HEK293 (cell line): Measurements from ENCODE around the gene EIF4E.

ENCODE experiments used
- CTCF ChIA-PET: fragments of 350-600 bp; formaldehyde crosslinking; extraction: SDS; loops from one replicate; lab custom pipeline; 2021; ENCODE audit warnings: antibody characterized with exemption; lab: Yijun Ruan, JAX
- POLR2A ChIA-PET: fragments of 300-600 bp; formaldehyde crosslinking; extraction: SDS; loops from one replicate; lab custom pipeline; 2020; ENCODE audit warnings: antibody characterized with exemption, inconsistent platforms; lab: Yijun Ruan, JAX
- H3K27ac ChIP-seq: fragments of 200-500 bp; sonication (Bioruptor generic); 2 replicates; pipeline ENCODE4 v1.5.1; 2014; ENCODE audit warnings: low read depth, low read length, control low read depth, inconsistent platforms; ENCODE audit errors: extremely low read depth
- H3K36me3 ChIP-seq, 2 experiments: fragments of 200-500 bp in 1 of 2; sonication (Bioruptor generic) in 1 of 2; 1 replicate in 1 of 2; 2 replicates in 1 of 2; pipeline ENCODE4 v1.5.1; 2014 to 2017; ENCODE audit warnings: inconsistent platforms in 2 of 2, low read length in 2 of 2; ENCODE audit not compliant: control insufficient read depth in 2 of 2, insufficient read depth in 1 of 2
- H3K4me1 ChIP-seq: fragments of 200-500 bp; sonication (Bioruptor generic); 2 replicates; pipeline ENCODE4 v1.5.1; 2014; ENCODE audit warnings: mild to moderate bottlenecking, low read length, inconsistent platforms; ENCODE audit not compliant: control insufficient read depth, insufficient read depth
- H3K4me3 ChIP-seq: 2 replicates; pipeline ENCODE4 v1.5.1; 2011; ENCODE audit warnings: low read depth, mild to moderate bottlenecking, control low read depth, low read length, moderate library complexity
- H3K9me3 ChIP-seq: fragments of 200-500 bp; sonication (Bioruptor generic); 2 replicates; pipeline ENCODE4 v1.5.1; 2014; ENCODE audit warnings: low read depth, low read length, inconsistent platforms; ENCODE audit not compliant: control insufficient read depth, insufficient read depth
- KLF9 ChIP-seq: fragments of 450-650 bp; formaldehyde crosslinking; IDR thresholded peaks from 2 replicates; pipeline ENCODE4 v1.5.1; 2016; ENCODE audit warnings: missing biosample characterization, missing genetic modification characterization, low read depth
- ZNF350 ChIP-seq: fragments of 450-650 bp; formaldehyde crosslinking; IDR thresholded peaks from 2 replicates; pipeline ENCODE4 v1.5.0; 2017; ENCODE audit warnings: missing biosample characterization, mild to moderate bottlenecking, missing genetic modification characterization
- ZNF488 ChIP-seq: fragments of 450-650 bp; formaldehyde crosslinking; IDR thresholded peaks from 2 replicates; pipeline ENCODE4 v1.5.1; 2016; ENCODE audit warnings: missing biosample characterization, missing genetic modification characterization
- ZNF626 ChIP-seq: fragments of 450-650 bp; sonication (Bioruptor Pico); formaldehyde crosslinking; IDR thresholded peaks from 2 replicates; pipeline ENCODE4 v1.5.1; 2018; ENCODE audit warnings: missing biosample characterization, missing genetic modification characterization, inconsistent platforms
- ZNF658 ChIP-seq: fragments of 450-650 bp; formaldehyde crosslinking; IDR thresholded peaks from 2 replicates; pipeline ENCODE4; 2016; ENCODE audit warnings: missing biosample characterization, missing genetic modification characterization
- ZNF664 ChIP-seq: fragments of 450-650 bp; formaldehyde crosslinking; IDR thresholded peaks from 2 replicates; pipeline ENCODE4 v1.5.1; 2016; ENCODE audit warnings: missing biosample characterization, missing genetic modification characterization
- ZNF704 ChIP-seq: fragments of 450-650 bp; formaldehyde crosslinking; IDR thresholded peaks from 2 replicates; pipeline ENCODE4 v1.5.1; 2016; ENCODE audit warnings: missing biosample characterization, missing genetic modification characterization
- ZSCAN16 ChIP-seq: fragments of 450-650 bp; formaldehyde crosslinking; IDR thresholded peaks from 2 replicates; pipeline ENCODE4 v1.5.1; 2016; ENCODE audit warnings: missing biosample characterization, missing genetic modification characterization
- TF ChIP-seq, protein P1 (sequence below): fragments of 450-650 bp; formaldehyde crosslinking; IDR thresholded peaks from 2 replicates; pipeline ENCODE4 v1.5.1; 2016; ENCODE audit warnings: missing biosample characterization, missing genetic modification characterization
- TF ChIP-seq, protein P2 (sequence below): fragments of 450-650 bp; formaldehyde crosslinking; IDR thresholded peaks from 2 replicates; pipeline ENCODE4 v1.5.1; 2016; ENCODE audit warnings: missing biosample characterization, missing genetic modification characterization, low read depth
- TF ChIP-seq, protein P3 (sequence below): fragments of 450-650 bp; formaldehyde crosslinking; conservative IDR thresholded peaks from 2 replicates; pipeline ENCODE4 v1.5.1; 2016; ENCODE audit warnings: low read depth, missing biosample characterization, missing genetic modification characterization
- TF ChIP-seq, protein P4 (sequence below): fragments of 450-650 bp; formaldehyde crosslinking; IDR thresholded peaks from 2 replicates; pipeline ENCODE4 v1.5.1; 2016; ENCODE audit warnings: missing biosample characterization, missing genetic modification characterization
- TF ChIP-seq, protein P5 (sequence below): fragments of 450-650 bp; formaldehyde crosslinking; IDR thresholded peaks from 2 replicates; pipeline ENCODE4 v1.5.1; 2016; ENCODE audit warnings: missing biosample characterization, missing genetic modification characterization

EIF4E gene

DNA sequence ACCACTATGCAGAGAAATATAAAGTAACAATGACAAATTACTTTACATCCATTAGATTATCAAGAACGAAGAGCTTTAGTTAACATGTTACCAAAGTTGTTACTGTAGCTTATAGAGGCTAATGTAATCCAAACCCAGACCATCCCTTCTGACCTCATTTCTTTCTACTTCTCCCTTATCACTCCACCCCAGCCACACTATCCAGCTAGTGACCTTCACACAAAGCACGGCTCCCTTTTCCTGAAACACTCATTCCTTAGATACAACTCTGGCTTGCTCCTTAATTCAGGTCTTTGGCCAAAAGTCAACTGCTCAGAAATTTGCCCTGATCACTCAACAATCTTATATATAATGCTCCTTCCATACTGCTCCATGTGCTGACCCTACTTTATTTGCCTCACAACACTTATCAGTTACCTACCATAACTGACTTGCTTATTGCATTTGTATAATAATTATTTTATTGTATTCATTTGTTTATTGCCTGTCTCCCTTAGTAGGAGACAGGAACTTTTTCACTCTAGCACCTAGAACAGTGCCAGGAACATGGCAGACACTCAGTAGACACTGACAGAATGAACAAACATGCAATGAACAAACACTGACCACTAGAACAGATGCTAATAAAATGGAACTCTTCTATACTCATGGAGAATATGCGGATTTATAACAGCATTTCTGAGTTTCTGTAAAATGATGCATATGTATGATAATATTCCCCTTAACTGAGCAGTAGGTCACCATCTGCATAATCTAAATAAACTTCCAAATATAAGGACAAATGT, 67.6 kb downstream of the EIF4E start (continued):
- TF ChIP-seq ZNF350 (no peak), KLF9 (no peak), ZNF704 (tag by site-specific recombination) (no peak), ZNF664 (tag by site-specific recombination) (no peak), ZNF488 (no peak), ZNF658 (tag by site-specific recombination) (no peak), ZNF626 (tag by site-specific recombination) (no peak), ZSCAN16 (tag by site-specific recombination) (no peak)
- TF ChIP-seq, protein P1, sequence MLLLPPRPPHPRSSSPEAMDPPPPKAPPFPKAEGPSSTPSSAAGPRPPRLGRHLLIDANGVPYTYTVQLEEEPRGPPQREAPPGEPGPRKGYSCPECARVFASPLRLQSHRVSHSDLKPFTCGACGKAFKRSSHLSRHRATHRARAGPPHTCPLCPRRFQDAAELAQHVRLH (tag by site-specific recombination): no peak
- TF ChIP-seq, protein P2, sequence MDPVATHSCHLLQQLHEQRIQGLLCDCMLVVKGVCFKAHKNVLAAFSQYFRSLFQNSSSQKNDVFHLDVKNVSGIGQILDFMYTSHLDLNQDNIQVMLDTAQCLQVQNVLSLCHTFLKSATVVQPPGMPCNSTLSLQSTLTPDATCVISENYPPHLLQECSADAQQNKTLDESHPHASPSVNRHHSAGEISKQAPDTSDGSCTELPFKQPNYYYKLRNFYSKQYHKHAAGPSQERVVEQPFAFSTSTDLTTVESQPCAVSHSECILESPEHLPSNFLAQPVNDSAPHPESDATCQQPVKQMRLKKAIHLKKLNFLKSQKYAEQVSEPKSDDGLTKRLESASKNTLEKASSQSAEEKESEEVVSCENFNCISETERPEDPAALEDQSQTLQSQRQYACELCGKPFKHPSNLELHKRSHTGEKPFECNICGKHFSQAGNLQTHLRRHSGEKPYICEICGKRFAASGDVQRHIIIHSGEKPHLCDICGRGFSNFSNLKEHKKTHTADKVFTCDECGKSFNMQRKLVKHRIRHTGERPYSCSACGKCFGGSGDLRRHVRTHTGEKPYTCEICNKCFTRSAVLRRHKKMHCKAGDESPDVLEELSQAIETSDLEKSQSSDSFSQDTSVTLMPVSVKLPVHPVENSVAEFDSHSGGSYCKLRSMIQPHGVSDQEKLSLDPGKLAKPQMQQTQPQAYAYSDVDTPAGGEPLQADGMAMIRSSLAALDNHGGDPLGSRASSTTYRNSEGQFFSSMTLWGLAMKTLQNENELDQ (tag by site-specific recombination): no peak
- TF ChIP-seq, protein P3, sequence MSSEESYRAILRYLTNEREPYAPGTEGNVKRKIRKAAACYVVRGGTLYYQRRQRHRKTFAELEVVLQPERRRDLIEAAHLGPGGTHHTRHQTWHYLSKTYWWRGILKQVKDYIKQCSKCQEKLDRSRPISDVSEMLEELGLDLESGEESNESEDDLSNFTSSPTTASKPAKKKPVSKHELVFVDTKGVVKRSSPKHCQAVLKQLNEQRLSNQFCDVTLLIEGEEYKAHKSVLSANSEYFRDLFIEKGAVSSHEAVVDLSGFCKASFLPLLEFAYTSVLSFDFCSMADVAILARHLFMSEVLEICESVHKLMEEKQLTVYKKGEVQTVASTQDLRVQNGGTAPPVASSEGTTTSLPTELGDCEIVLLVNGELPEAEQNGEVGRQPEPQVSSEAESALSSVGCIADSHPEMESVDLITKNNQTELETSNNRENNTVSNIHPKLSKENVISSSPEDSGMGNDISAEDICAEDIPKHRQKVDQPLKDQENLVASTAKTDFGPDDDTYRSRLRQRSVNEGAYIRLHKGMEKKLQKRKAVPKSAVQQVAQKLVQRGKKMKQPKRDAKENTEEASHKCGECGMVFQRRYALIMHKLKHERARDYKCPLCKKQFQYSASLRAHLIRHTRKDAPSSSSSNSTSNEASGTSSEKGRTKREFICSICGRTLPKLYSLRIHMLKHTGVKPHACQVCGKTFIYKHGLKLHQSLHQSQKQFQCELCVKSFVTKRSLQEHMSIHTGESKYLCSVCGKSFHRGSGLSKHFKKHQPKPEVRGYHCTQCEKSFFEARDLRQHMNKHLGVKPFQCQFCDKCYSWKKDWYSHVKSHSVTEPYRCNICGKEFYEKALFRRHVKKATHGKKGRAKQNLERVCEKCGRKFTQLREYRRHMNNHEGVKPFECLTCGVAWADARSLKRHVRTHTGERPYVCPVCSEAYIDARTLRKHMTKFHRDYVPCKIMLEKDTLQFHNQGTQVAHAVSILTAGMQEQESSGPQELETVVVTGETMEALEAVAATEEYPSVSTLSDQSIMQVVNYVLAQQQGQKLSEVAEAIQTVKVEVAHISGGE (tag by site-specific recombination): no peak
- TF ChIP-seq, protein P4, sequence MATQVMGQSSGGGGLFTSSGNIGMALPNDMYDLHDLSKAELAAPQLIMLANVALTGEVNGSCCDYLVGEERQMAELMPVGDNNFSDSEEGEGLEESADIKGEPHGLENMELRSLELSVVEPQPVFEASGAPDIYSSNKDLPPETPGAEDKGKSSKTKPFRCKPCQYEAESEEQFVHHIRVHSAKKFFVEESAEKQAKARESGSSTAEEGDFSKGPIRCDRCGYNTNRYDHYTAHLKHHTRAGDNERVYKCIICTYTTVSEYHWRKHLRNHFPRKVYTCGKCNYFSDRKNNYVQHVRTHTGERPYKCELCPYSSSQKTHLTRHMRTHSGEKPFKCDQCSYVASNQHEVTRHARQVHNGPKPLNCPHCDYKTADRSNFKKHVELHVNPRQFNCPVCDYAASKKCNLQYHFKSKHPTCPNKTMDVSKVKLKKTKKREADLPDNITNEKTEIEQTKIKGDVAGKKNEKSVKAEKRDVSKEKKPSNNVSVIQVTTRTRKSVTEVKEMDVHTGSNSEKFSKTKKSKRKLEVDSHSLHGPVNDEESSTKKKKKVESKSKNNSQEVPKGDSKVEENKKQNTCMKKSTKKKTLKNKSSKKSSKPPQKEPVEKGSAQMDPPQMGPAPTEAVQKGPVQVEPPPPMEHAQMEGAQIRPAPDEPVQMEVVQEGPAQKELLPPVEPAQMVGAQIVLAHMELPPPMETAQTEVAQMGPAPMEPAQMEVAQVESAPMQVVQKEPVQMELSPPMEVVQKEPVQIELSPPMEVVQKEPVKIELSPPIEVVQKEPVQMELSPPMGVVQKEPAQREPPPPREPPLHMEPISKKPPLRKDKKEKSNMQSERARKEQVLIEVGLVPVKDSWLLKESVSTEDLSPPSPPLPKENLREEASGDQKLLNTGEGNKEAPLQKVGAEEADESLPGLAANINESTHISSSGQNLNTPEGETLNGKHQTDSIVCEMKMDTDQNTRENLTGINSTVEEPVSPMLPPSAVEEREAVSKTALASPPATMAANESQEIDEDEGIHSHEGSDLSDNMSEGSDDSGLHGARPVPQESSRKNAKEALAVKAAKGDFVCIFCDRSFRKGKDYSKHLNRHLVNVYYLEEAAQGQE (tag by site-specific recombination): no peak
- TF ChIP-seq, all 188 proteins: peak for 0

DNA sequence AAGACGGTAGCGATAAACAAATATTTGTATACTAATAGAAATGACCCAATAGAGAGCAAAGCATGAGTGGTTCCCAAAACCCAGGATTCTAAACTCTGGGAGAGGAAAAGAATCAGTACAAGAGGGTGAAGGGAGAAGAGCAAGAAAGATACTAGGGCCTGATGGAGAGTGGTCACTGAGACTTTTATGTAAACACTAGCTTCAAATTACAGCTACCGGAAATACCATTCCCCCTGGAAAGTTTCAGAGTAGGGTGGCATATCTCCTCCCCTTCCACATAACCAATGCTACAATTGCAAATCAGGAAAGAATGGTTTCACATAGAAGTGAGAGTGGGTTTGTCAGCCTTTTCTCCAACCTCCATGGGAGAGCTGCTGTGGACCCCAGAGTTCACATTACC, 77.1 kb downstream of the EIF4E start:
- CTCF ChIA-PET: no interaction called here
- H3K36me3 ChIP-seq: no peaks in the 10 kb centered on the region
- no peak for TF ChIP-seq ZNF664 (tag by site-specific recombination)
- TF ChIP-seq, protein P5, sequence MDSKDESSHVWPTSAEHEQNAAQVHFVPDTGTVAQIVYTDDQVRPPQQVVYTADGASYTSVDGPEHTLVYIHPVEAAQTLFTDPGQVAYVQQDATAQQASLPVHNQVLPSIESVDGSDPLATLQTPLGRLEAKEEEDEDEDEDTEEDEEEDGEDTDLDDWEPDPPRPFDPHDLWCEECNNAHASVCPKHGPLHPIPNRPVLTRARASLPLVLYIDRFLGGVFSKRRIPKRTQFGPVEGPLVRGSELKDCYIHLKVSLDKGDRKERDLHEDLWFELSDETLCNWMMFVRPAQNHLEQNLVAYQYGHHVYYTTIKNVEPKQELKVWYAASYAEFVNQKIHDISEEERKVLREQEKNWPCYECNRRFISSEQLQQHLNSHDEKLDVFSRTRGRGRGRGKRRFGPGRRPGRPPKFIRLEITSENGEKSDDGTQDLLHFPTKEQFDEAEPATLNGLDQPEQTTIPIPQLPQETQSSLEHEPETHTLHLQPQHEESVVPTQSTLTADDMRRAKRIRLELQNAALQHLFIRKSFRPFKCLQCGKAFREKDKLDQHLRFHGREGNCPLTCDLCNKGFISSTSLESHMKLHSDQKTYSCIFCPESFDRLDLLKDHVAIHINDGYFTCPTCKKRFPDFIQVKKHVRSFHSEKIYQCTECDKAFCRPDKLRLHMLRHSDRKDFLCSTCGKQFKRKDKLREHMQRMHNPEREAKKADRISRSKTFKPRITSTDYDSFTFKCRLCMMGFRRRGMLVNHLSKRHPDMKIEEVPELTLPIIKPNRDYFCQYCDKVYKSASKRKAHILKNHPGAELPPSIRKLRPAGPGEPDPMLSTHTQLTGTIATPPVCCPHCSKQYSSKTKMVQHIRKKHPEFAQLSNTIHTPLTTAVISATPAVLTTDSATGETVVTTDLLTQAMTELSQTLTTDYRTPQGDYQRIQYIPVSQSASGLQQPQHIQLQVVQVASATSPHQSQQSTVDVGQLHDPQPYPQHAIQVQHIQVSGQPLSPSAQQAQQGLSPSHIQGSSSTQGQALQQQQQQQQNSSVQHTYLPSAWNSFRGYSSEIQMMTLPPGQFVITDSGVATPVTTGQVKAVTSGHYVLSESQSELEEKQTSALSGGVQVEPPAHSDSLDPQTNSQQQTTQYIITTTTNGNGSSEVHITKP (tag by site-specific recombination): peak; percentile 28; the same call in 1 of the 2 replicates
- H3K4me3 ChIP-seq: no peak overlapping the region
- H3K4me1 ChIP-seq: no peaks in the 10 kb centered on the region
- H3K27ac ChIP-seq: no peak overlapping the region
- H3K9me3 ChIP-seq: no peaks in the 10 kb centered on the region
- POLR2A ChIA-PET: no interaction called here
